Measurements from ENCODE around the gene ANKRD33B. TPM values are rescaled to one million over a fixed set of nuclear protein-coding genes. Genes with fewer than 3 reads are reported as not detected.

ANKRD33B gene
- total RNA-seq, 1 experiment from 2014 or later = 10.9 TPM

GRCh38 chr5:10596310-10596703 is 32.4 kb downstream of the ANKRD33B start:
- H3K27me3 ChIP-seq (ENCODE audit: insufficient read depth, low read length) = no peaks in the 10 kb centered on the region
- peak overlapping the region; percentile 23 to 43 for H3K4me3 ChIP-seq (replicated peaks in 1 of 2; ENCODE audit: low read depth in 1 of 2, low read length in 2 of 2)
- no TSS peak for BruUV-seq (replicated peaks)
- H3K4me2 ChIP-seq (ENCODE audit: low read length) = peak overlapping the region; percentile 80
- peak overlapping the region; percentile 76 for H3K27ac ChIP-seq (ENCODE audit: low read depth, low read length)
- intact Hi-C loops (cut with micrococcal nuclease) = no loop called here
- no peaks in the 10 kb centered on the region for H3K36me3 ChIP-seq (ENCODE audit: control insufficient read depth in 1 of 2, insufficient read depth in 2 of 2, low read length in 2 of 2)
- no peaks in the 10 kb centered on the region for H4K20me1 ChIP-seq (ENCODE audit: insufficient read depth)
- DNase-seq (ENCODE audit: low read depth, low spot score) (no peak), ATAC-seq (no peak)
- RAD21 ChIA-PET (ENCODE audit: low non-redundant PET in 1 of 2, low total read pairs in 2 of 2, uncharacterized antibody in 2 of 2, unreplicated experiment in 2 of 2) = no interaction called here
- CTCF ChIA-PET = no interaction called here
- H3K9me3 ChIP-seq (ENCODE audit: control insufficient read depth in 1 of 2, insufficient read depth in 1 of 2, low read depth in 1 of 2, low read length in 2 of 2) = no peaks in the 10 kb centered on the region
- H3K4me1 ChIP-seq (ENCODE audit: control insufficient read depth in 1 of 2, insufficient read depth in 2 of 2, low read length in 2 of 2) = peaks cover 45 to 90% of the 10 kb centered on the region in 2 experiments
- peaks cover 64% of the 10 kb centered on the region for H3K79me2 ChIP-seq (ENCODE audit: insufficient read depth, low read length)
- no peak overlapping the region for H2AFZ ChIP-seq (ENCODE audit: low read depth, low read length, poor library complexity, severe bottlenecking)
- POLR2A ChIA-PET = no interaction called here
- peak overlapping the region; percentile 60 for H3K9ac ChIP-seq (ENCODE audit: low read length)
- no peaks in the 10 kb centered on the region for H3K9me2 ChIP-seq (ENCODE audit: insufficient read depth)
- TF ChIP-seq SP1 (IDR thresholded peaks at IDR 0.05; ENCODE audit: low read depth) (no peak), CBX3 (IDR thresholded peaks at IDR 0.05; ENCODE audit: low read depth) (no peak; the same call in 1 of the 2 replicates), SIN3A (IDR thresholded peaks at IDR 0.05; ENCODE audit: low read depth) (no peak), TCF7L2 (IDR thresholded peaks at IDR 0.05; ENCODE audit: borderline replicate concordance, extremely low read depth, insufficient read depth, insufficient read length) (no peak), CEBPB (IDR thresholded peaks at IDR 0.05; ENCODE audit: low read depth) (no peak), POLR2AphosphoS5 (IDR thresholded peaks at IDR 0.05; ENCODE audit: low read depth, low read length) (no peak), CTCF (IDR thresholded peaks at IDR 0.05 in 2 of 3, conservative IDR thresholded peaks at IDR 0.05 in 1 of 3; ENCODE audit: borderline replicate concordance in 1 of 3, insufficient read depth in 1 of 3, low read depth in 2 of 3, low read length in 2 of 3) (no peak), SRF (IDR thresholded peaks at IDR 0.05; ENCODE audit: low read depth) (no peak), ELF1 (IDR thresholded peaks at IDR 0.05; ENCODE audit: borderline replicate concordance, low read depth) (no peak), REST (IDR thresholded peaks at IDR 0.05; ENCODE audit: low read depth) (no peak), ZNF274 (IDR thresholded peaks at IDR 0.05; ENCODE audit: low read depth, low read length) (no peak), JUND (IDR thresholded peaks at IDR 0.05) (no peak)

All from HCT116 (cell line).